ENCODE measurements around the gene PIGS. TPM values are rescaled to one million over a fixed set of nuclear protein-coding genes. Genes with fewer than 3 reads are reported as not detected.

PIGS gene
- polyA plus RNA-seq, 1 experiment, result 51.8 TPM

DNA sequence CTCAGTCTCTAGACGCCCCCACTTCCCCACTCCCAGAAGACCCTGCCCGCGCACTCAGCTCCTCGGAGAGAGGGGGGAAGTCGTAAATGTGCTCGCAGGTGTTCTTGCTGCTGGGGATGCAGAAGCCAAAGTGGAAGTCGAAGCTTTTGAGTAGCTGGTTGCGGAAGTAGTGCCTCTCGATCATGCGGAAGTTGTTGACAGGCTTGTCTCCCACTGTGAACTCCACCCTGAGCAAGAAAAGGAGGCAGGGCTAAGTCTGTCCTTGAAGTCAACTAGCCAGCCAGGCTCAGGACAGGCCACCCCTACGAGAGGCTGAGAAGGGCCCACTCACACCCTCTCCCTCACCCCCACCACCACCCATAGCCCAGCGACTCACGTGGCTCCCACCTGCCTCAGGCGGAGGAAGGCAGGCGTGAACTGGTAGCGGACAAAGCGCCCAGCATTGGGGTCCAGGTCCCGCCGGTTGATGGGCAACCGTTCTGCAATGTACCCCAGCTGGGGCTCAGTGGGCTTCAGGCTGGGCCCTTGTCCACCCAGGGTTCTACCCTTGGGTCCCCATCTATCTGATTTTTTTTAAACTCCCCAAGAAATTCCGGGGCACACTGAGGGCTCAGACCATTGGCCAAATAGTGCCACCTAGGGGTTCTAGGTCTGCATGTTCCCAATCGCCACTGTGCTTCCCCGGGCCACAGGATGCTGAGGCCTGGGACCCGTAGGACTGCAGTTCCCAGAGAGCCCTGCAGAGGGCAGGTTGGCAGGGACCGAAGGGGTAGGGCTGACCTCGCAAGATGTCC is 23.5 kb downstream of the PIGS start:
- Histone ChIP-seq H3K27ac (ENCODE audit: low read depth, low read length) (no peak overlapping the region), H3K4me3 (ENCODE audit: low read depth, low read length) (no peak overlapping the region), H3K9me3 (ENCODE audit: control insufficient read depth, insufficient read depth, low read length) (no peaks in the 10 kb centered on the region), H3K27me3 (ENCODE audit: control insufficient read depth, insufficient read depth, low read length) (no peaks in the 10 kb centered on the region)
- DNase-seq (ENCODE audit: low read depth, low spot score), result no peak
- ChIA-PET CTCF (interaction anchor here (0.6 to 2.8 kb wide), 8 partner anchors 7 to 213 kb away, joined by 3 to 15 read pairs (median 4); no protein-coding TSS in a partner anchor), POLR2A (no interaction called here)
- TF ChIP-seq, protein P1, sequence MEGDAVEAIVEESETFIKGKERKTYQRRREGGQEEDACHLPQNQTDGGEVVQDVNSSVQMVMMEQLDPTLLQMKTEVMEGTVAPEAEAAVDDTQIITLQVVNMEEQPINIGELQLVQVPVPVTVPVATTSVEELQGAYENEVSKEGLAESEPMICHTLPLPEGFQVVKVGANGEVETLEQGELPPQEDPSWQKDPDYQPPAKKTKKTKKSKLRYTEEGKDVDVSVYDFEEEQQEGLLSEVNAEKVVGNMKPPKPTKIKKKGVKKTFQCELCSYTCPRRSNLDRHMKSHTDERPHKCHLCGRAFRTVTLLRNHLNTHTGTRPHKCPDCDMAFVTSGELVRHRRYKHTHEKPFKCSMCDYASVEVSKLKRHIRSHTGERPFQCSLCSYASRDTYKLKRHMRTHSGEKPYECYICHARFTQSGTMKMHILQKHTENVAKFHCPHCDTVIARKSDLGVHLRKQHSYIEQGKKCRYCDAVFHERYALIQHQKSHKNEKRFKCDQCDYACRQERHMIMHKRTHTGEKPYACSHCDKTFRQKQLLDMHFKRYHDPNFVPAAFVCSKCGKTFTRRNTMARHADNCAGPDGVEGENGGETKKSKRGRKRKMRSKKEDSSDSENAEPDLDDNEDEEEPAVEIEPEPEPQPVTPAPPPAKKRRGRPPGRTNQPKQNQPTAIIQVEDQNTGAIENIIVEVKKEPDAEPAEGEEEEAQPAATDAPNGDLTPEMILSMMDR (IDR thresholded peaks at IDR 0.05; ENCODE audit: low read depth, low read length), result peak; percentile 87

DNA sequence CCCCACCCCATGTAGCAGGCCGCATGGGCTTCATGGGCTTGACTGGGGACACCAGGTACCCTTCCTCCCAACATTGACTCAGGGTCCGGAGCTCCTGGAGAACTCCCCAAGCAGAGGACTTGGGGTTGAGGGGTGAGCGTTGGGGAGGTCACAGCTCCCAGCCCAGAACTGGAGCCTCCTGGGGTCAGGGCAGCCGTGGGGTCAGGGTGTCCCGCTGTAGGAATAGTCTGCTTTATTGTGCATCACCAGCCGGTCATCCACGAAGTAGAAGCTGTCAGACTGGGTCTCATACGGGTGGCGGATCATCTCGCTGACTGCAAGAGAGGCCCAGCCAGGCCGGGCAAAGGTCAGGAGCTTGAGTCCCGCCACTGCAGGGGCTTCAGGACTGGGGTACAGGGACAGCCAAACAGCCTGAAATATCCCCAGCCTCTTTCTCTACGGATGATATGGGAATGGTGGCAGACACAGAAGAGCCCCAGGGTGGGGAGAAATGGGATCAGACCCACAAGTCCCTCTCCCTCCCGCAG is 24.2 kb downstream of the PIGS start:
- TF ChIP-seq, protein P1 (IDR thresholded peaks at IDR 0.05; ENCODE audit: low read depth, low read length), result no peak
- no peak overlapping the region for H3K4me3 ChIP-seq (ENCODE audit: low read depth, low read length)
- H3K27me3 ChIP-seq (ENCODE audit: control insufficient read depth, insufficient read depth, low read length), result no peaks in the 10 kb centered on the region
- ChIA-PET POLR2A (no interaction called here), CTCF (interaction anchor here (0.9 to 2.8 kb wide), 6 partner anchors 25 to 66 kb away, joined by 3 to 15 read pairs (median 4); no protein-coding TSS in a partner anchor)
- H3K9me3 ChIP-seq (ENCODE audit: control insufficient read depth, insufficient read depth, low read length), result no peaks in the 10 kb centered on the region
- DNase-seq (ENCODE audit: low read depth, low spot score), result no peak
- no peak overlapping the region for H3K27ac ChIP-seq (ENCODE audit: low read depth, low read length)

DNA sequence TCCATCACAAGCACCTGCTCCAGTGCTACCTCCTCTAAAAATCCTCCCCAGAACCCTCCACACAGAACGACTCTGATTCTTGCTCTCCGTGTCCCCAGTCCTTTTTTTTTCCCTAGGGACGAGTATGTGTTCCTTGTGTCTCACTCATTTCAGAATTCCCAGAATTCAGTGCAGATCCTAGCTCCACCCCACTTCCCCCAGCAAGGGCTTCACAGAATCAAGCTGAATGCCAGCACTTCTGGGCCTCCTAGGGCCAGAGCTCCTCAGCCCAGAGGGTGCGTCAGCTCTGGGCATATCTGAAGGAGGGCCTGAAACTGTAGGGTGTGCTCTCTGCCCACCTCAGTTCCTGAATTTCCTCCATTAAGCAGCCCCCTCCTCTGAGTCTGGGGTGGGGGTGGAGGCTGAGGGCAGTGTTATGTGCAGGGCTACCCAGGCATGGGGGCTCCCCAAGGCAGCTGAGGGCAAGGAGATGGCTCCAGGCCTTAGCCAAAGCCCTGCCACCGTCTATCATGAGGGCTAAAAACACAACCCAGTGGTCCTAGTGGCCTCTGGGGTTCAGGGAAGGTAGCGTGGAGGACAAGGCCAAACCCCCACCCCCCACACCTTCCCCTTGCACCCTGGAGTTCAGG is 25.4 kb downstream of the PIGS start:
- CTCF ChIA-PET, result interaction anchor here (2.7 kb wide), 1 partner anchor 51 kb away, joined by 15 read pairs; no protein-coding TSS in a partner anchor
- Histone ChIP-seq H3K9me3 (ENCODE audit: control insufficient read depth, insufficient read depth, low read length) (no peaks in the 10 kb centered on the region), H3K4me3 (ENCODE audit: low read depth, low read length) (no peak overlapping the region), H3K27me3 (ENCODE audit: control insufficient read depth, insufficient read depth, low read length) (no peaks in the 10 kb centered on the region), H3K27ac (ENCODE audit: low read depth, low read length) (no peak overlapping the region)
- TF ChIP-seq, protein P1 (IDR thresholded peaks at IDR 0.05; ENCODE audit: low read depth, low read length), result no peak
- DNase-seq (ENCODE audit: low read depth, low spot score), result no peak
- POLR2A ChIA-PET, result no interaction called here

DNA sequence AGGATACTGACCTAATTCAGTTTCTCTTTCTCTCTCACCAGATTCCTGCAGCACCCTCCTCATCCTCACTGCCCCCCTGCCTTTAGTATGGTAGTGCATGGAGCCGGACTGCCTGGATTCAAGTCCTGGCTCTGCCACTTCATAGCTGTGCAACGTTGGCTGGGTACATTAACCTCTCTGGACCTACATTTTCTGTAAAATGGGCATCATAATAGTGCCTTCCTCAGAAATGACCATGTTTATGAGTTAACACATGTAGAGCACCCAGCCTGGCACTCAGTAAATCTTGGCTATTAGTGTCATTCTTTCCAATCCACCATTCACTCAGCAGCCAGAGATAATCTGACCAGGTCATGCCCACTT is 26.2 kb downstream of the PIGS start:
- Histone ChIP-seq H3K4me3 (ENCODE audit: low read depth, low read length) (no peak overlapping the region), H3K9me3 (ENCODE audit: control insufficient read depth, insufficient read depth, low read length) (no peaks in the 10 kb centered on the region), H3K27ac (ENCODE audit: low read depth, low read length) (no peak overlapping the region), H3K27me3 (ENCODE audit: control insufficient read depth, insufficient read depth, low read length) (peaks cover 1% of the 10 kb centered on the region)
- ChIA-PET POLR2A (no interaction called here), CTCF (no interaction called here)
- DNase-seq (ENCODE audit: low read depth, low spot score), result no peak
- TF ChIP-seq, protein P1 (IDR thresholded peaks at IDR 0.05; ENCODE audit: low read depth, low read length), result no peak

All from AG04450 (cell line).